Osteocyte (in vitro differentiated cells): ENCODE measurements around the gene INPP4A. TPM values are rescaled to one million over a fixed set of nuclear protein-coding genes. Genes with fewer than 3 reads are reported as not detected.

ENCODE experiments used
- DNase-seq: peaks from one replicate; pipeline ENCODE4 v3.0.0; 2021; ENCODE audit warnings: mixed read lengths; ENCODE audit not compliant: unreplicated experiment; ENCODE audit errors: extremely low spot score
- H3K27ac Mint-ChIP-seq: one replicate; pipeline ENCODE4 v1.8.0; 2021; ENCODE audit warnings: mild to moderate bottlenecking, mixed read lengths; ENCODE audit not compliant: unreplicated experiment
- H3K27me3 Mint-ChIP-seq: one replicate; pipeline ENCODE4 v1.8.0; 2021; ENCODE audit warnings: mixed read lengths; ENCODE audit not compliant: unreplicated experiment
- H3K36me3 Mint-ChIP-seq: one replicate; pipeline ENCODE4 v1.8.0; 2021; ENCODE audit warnings: mixed read lengths; ENCODE audit not compliant: unreplicated experiment
- H3K4me1 Mint-ChIP-seq: one replicate; pipeline ENCODE4 v1.8.0; 2021; ENCODE audit warnings: mixed read lengths; ENCODE audit not compliant: unreplicated experiment
- H3K4me3 Mint-ChIP-seq: one replicate; pipeline ENCODE4 v1.8.0; 2021; ENCODE audit warnings: mild to moderate bottlenecking, moderate library complexity, mixed read lengths; ENCODE audit not compliant: unreplicated experiment
- H3K9me3 Mint-ChIP-seq: one replicate; pipeline ENCODE4 v1.8.0; 2021; ENCODE audit warnings: mixed read lengths; ENCODE audit not compliant: unreplicated experiment
- total RNA-seq: library from RNA; stranded (reverse); gene quantifications from 2 replicates; pipeline ENCODE4 v1.2.1, GENCODE V29; 2021
- TF ChIP-seq, protein P1 (sequence below): fragments of 200-600 bp; sonication (generic); IDR thresholded peaks from 2 replicates; pipeline ENCODE4 v1.5.0; 2021; ENCODE audit warnings: antibody characterized with exemption, mild to moderate bottlenecking, moderate library complexity

The INPP4A gene
- total RNA-seq, 1 donor from 2014 or later: 31.4 TPM

DNA sequence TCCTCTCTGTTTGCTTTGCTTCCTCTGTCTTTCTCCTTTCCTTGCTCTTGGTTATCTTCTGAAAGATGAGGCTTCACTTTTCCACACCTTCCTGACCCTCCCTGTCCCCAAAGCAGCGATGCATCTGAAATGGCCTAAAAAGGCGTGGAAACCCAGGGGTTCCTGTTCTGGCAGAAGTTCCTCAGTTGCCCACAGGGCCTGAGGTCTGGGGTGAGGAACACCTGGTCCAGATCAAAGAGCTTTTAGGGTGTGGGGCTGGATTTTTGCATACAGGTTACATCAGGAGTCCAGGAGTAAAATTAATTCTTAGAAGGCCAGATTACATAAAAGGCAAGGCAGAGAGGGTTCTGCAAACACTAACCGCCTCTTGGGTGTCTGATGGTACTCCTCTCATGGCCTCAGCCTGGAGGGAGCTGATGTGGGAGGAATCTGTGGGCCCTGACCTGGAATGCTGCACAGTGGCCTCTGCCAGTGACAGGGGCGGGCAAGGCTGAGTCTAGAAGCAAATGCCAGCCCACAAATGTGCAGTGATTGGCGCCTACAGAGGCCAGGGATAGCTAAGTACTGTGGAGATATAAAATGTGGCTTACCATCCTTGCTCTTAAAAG, 41.8 kb downstream of the INPP4A start:
- H3K4me1 Mint-ChIP-seq: peaks cover 17% of the 10 kb centered on the region
- TF ChIP-seq, protein P1, sequence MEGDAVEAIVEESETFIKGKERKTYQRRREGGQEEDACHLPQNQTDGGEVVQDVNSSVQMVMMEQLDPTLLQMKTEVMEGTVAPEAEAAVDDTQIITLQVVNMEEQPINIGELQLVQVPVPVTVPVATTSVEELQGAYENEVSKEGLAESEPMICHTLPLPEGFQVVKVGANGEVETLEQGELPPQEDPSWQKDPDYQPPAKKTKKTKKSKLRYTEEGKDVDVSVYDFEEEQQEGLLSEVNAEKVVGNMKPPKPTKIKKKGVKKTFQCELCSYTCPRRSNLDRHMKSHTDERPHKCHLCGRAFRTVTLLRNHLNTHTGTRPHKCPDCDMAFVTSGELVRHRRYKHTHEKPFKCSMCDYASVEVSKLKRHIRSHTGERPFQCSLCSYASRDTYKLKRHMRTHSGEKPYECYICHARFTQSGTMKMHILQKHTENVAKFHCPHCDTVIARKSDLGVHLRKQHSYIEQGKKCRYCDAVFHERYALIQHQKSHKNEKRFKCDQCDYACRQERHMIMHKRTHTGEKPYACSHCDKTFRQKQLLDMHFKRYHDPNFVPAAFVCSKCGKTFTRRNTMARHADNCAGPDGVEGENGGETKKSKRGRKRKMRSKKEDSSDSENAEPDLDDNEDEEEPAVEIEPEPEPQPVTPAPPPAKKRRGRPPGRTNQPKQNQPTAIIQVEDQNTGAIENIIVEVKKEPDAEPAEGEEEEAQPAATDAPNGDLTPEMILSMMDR: no peak
- H3K4me3 Mint-ChIP-seq: no peak overlapping the region
- H3K27me3 Mint-ChIP-seq: no peaks in the 10 kb centered on the region
- no peaks in the 10 kb centered on the region for H3K9me3 Mint-ChIP-seq
- H3K36me3 Mint-ChIP-seq: no peaks in the 10 kb centered on the region
- no peak overlapping the region for H3K27ac Mint-ChIP-seq
- DNase-seq: no peak

DNA sequence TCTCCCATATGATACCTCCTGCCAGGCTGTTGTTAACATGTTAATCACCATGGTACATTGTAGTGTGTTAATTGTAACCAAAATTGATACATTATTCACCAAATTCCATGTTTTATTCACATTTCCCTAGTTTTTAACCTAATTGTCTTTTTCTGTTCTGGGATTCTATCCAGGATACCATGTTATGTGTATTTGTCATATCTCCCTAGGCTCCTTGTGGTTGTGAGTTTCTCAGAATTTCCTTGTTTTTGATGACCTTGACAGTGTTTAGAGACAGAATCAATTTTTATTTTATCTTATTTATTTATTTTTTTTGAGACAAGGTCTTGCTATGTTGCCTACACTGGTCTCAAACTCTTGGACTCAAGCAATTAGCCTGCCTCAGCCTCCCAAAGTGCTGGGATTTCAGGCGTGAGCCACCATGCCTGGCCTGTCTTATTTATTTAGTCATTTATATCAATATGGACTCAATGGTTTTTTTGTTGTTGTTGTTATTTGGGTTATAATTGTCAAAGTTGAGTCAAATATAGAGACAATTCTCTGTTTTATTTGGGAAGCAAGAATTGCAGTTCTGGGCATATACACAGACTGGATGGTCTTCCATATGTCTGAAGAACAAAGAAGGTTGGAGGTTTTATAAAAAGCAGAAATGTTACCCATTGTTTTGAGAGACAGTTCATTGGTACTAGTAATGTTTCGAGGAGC, 42.6 kb downstream of the INPP4A start:
- no peak overlapping the region for H3K27ac Mint-ChIP-seq
- no peak for DNase-seq
- H3K4me1 Mint-ChIP-seq: peaks cover 17% of the 10 kb centered on the region
- no peaks in the 10 kb centered on the region for H3K36me3 Mint-ChIP-seq
- H3K9me3 Mint-ChIP-seq: no peaks in the 10 kb centered on the region
- H3K27me3 Mint-ChIP-seq: no peaks in the 10 kb centered on the region
- H3K4me3 Mint-ChIP-seq: no peak overlapping the region
- TF ChIP-seq, protein P1: no peak

DNA sequence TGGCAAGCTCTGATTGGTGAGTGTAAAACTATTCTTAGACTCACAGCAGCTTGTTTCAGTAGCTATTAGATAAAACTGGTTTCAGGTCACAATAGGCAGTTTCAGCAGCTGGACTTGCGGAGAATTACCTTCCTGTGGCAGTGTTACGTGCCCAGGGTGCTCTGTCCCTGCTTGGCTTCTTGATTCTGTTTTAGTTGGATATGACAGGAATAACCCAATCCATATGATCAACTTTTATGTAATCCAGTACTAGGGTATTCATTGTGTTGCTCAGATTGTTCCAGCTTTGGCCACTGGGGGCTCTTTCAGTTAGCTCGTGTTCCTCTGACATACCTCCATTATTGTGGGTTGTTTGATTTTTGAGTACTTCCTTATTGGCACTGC, 43.1 kb downstream of the INPP4A start:
- Mint-ChIP-seq H3K4me3 (no peak overlapping the region), H3K9me3 (no peaks in the 10 kb centered on the region), H3K36me3 (no peaks in the 10 kb centered on the region), H3K4me1 (peaks cover 17% of the 10 kb centered on the region), H3K27me3 (no peaks in the 10 kb centered on the region), H3K27ac (no peak overlapping the region)
- DNase-seq: no peak
- TF ChIP-seq, protein P1: peak; percentile 49

DNA sequence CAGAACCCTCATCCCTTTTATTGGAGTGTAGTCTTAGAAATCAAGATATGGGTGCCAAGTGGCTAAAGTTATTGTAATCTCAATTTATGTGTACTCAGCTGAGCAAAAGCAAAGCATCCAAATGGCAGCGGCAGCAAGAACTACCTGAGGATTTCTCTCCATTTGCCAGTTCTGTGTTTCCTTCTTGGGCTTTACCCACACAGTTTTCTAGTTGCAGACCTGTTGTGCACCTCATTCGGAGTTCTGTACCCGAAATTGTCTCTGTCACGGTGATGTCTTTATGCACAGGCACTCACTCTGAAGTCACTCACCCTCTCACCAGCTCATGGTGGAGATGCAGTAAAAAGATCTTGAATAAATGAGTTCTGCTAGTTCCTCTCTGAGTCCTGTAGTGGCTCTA, 43.6 kb downstream of the INPP4A start:
- Mint-ChIP-seq H3K4me3 (no peak overlapping the region), H3K36me3 (no peaks in the 10 kb centered on the region), H3K27ac (no peak overlapping the region), H3K4me1 (peaks cover 17% of the 10 kb centered on the region), H3K27me3 (no peaks in the 10 kb centered on the region), H3K9me3 (no peaks in the 10 kb centered on the region)
- TF ChIP-seq, protein P1: no peak
- no peak for DNase-seq

DNA sequence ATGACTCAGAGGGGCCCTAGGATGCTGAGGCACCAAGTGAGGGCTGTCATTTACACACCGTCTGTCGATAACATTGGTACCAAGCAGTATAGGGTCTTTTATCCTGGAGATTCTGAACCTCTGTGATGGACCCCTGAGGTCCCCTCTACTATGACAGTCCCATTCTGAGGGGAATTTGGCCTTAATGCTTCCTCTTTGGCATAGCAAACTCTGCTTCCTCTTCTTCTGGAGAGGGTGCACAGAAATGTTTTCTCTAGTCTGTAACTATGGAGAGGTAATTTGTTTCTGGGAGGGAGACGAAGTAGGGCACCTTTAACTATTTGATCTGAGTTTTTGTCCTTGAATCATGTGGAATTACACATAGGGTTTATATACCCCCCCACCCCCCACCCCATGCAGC, 44.8 kb downstream of the INPP4A start:
- Mint-ChIP-seq H3K4me3 (no peak overlapping the region), H3K36me3 (no peaks in the 10 kb centered on the region), H3K27me3 (no peaks in the 10 kb centered on the region), H3K4me1 (peaks cover 17% of the 10 kb centered on the region), H3K27ac (no peak overlapping the region), H3K9me3 (no peaks in the 10 kb centered on the region)
- no peak for DNase-seq
- TF ChIP-seq, protein P1: no peak
